Stimulated activated CD4-positive, alpha-beta T cell treated with anti-CD3 and anti-CD28 coated beads, Interleukin-4, amount 100 ng/mL, for 24 hours (primary cell): ENCODE data around the gene ZNF407.

ENCODE experiments used
- DNase-seq: peaks from one replicate; pipeline ENCODE4 v3.0.0-alpha.2; 2020

Gene ZNF407

DNA sequence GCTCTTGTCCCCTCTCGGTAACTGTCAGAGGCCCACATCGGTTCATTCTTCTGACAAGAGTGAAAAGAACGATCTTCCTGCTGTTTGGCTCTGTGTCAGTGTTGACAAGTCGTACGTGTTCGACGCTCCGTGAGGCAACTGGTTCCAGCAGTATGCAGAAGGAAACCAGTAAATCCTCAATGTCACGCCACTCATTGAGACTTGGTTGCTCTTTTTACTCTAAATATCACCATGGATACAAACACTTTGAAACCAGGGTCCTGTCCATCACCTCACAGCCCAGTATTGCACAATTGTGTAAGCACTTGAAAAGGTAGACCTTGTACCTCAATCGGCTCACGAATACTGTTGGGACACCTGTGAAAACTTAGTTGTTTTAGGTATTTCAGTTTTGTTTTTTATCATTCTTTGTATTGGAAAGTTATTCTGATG is 136.4 kb downstream of the ZNF407 start:
- DNase-seq, result no peak

- DNase-seq, result no peak
Observed at GRCh38 chr18:74739926-74740325, 142.3 kb downstream of the ZNF407 start.

- DNase-seq, result no peak
Observed at GRCh38 chr18:74742573-74743243, 145.0 kb downstream of the ZNF407 start.

GRCh38 chr18:74745633-74746403 is 148.1 kb downstream of the ZNF407 start:
- no peak for DNase-seq

GRCh38 chr18:74748809-74749208 is 151.1 kb downstream of the ZNF407 start:
- DNase-seq, result no peak

DNA sequence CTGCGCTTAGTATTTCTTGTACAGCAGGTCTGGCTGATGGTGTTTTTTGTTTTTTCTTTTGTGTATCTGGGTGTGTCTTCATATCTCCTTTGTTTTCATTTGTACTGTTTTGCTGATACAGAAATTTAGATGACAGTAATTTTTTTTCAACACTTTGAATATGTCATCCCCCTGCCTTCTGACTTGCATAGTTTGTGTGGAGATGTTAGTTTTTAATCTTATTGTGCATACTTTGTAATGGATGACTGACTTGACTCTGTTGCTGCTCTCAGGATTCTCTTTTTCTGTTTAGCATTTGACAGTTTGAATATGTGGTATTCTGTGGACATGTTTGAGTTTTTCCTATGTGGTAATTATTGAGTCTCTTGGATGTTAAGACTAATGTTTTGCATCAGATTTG is 161.3 kb downstream of the ZNF407 start:
- DNase-seq, result no peak

- DNase-seq, result no peak
Observed at GRCh38 chr18:74760026-74760425, 162.4 kb downstream of the ZNF407 start.

- no peak for DNase-seq
Observed at GRCh38 chr18:74760436-74760835, 162.8 kb downstream of the ZNF407 start.

DNA sequence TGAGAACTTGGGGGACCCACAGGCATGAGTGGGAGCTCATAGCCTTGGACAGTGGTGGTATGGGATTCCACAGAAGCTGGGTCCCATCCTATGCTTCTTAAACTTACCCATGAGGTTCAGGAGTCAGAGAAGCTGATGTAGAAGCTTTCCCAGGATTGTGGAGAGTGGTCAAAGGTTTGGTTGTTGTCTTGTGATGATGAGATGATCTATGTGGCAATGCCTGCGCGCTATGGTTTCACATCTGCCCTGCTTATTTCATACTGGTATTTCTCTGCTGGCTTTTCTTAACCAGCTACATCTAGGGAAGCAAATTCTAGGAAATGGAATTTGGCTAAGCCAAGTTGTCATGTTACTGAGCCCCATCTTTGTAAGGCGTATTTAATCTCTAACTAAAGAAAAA is 168.6 kb downstream of the ZNF407 start:
- no peak for DNase-seq

GRCh38 chr18:74768096-74768495 is 170.4 kb downstream of the ZNF407 start:
- DNase-seq, result no peak

GRCh38 chr18:74773171-74773624 is 175.5 kb downstream of the ZNF407 start:
- no peak for DNase-seq

GRCh38 chr18:74774486-74774885 is 176.8 kb downstream of the ZNF407 start:
- no peak for DNase-seq

GRCh38 chr18:74775239-74775638 is 177.6 kb downstream of the ZNF407 start:
- no peak for DNase-seq

DNA sequence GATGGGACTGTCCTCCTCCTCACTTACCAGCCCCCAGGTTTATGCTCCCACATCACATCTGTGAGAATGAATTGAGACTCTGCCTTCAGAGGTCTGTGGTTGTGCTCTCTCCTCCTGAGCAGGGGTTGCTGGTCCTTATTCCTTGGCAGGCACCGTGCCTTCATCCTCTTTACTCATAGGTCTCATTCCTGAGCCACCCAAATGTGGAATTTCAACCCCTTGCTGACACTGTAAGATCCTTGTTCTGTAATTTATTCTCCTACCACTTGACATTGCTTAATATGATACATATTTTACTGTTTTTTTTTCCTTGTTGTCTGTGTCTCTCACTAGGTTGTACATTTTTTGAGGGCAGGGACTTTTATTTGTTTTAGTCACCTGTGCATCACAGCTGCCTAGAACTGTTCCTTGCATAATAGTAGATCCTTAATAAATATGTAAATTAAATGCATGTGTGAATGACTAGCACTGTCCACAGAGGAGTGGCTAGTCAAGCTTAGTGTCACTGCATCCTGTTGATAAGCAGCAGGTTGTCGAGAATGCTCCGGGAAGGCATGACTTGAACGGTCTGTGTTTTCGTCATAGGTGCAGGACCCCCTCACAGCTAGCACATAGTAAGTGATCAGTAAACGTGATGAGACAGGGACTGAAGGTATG is 180.6 kb downstream of the ZNF407 start:
- no peak for DNase-seq

DNA sequence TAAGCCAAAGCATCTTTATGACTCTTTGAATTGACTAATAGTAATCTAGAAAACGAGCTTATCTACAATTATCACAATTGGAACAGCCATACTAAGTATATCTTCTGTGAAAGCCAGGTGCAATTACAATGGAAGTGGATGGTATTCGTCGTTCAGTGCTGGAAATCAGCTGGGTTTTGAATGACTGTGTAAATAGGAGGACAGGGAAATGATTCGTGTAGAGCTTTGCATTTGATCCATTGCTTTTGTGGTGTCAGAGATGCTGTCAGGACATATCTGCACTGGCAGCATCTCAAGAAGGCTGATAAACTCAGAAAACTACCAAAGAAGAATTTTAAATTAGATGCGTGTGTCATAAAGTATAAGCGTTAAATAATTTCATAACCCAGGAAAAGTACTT is 187.1 kb downstream of the ZNF407 start:
- no peak for DNase-seq

DNA sequence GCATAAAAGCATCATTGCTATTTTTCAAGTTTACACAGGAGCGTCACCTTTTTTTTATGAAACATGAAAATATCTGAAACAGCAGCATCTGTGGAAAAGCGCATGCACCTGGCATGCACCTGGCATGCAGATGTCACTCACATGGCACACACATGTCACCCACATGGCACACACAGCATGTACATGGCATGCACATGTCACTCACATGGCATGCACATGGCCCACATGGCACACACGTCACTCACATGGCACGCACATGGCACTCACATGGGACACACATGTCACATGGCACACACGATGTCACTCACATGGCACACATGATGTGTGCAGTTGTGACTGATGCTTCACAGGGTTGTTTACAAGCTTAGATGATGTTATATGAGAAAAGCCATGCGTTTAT is 188.0 kb downstream of the ZNF407 start:
- DNase-seq, result no peak

DNA sequence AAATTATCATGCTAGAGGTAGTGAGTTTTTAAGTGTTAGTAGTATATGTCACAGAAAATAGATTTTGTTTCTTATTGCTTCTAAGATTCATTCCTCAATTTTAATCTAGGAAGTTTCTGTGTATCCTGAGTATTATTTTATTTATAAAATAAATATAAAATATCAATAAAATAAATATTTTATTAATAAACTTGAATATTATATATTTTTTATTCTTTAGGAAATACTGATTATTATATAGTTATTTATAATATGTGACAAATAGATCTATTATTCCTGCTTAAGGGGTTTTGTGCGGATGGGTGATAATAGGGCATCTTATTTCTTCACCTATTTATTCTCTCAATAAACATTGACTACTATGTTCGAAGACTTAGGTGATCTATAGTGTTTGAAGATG is 191.0 kb downstream of the ZNF407 start:
- no peak for DNase-seq

DNA sequence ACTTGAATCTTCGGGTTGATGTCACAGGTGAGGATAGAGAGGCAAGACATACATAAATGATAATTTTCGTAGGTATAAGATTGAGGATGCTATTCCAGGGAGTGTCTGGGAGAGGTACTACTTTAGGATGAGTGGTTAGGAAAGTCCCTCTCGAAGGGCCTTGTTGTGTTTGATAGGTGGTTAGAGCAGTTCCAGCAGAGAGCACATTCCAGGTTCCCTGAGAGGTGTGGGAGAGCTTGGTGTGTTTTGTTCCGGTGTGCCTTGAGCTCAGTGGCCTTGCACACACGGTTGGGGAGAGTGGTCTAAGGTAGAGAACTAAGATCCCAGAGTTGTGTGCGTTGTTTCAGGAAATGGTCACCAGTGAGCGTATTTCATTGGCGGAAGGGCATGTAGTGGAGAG is 191.4 kb downstream of the ZNF407 start:
- DNase-seq, result no peak

DNA sequence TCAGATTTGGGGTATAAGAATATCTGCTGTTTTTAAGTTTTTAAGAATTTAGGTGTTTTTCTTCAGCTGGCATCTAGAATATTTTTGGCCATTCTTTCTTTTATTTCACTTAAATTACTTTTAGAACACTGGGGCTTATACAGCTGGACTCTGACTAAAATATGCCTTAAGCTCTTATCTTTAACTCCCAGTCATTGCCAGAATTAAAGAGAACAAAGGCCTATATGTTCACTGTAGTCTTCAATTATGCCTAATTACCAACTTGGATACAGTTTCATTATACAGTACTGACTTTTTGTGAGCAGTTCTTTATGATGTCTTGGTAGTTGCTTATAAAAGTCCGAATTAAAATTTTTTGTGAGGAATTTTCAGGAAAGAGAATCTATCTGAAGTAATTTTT is 192.8 kb downstream of the ZNF407 start:
- no peak for DNase-seq

- no peak for DNase-seq
Observed at GRCh38 chr18:74791501-74792194, 194.0 kb downstream of the ZNF407 start.

DNA sequence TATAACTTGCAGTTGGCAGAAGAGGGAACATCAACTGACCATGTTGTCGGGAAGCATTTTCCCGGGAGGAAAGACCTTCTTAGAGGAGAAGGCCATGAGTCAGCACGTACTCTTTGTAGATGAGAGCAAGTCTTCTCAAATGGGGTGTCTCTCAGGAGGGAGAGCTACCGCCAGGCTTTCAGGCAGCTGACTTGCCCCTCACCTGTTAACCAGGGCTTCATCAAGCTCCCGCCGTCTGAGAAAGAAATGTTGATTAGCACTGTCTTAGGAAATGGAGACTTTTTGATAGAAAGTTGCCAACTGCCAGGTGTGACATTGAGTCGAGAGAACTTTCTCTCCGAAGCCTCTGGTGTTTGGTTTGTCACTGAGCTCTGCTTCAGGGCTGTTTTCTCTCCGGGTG is 196.1 kb downstream of the ZNF407 start:
- no peak for DNase-seq

GRCh38 chr18:74795751-74796150 is 198.1 kb downstream of the ZNF407 start:
- DNase-seq, result no peak

DNA sequence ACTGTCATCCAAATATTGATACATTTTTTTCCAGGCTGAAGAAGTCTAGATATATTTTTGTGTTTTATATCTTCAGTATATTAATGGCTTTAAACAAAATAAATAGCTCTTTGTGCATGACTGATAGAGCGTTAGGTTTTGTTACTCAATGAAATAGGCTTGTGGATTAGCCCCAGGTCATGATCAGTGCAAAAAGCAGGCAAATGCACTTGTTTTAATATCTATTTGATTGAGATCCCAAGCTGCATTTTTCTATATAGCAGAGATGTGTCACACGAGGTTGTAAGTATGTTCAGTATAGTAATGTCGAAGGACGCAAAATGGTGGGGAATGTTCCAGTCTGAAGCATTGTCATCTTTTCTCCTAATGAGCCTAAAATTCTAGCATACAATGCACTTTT is 198.5 kb downstream of the ZNF407 start:
- DNase-seq, result no peak
